ENCODE results near the gene FNIP2.
"Not testable (repeated sequence)": the region's sequence is repeated elsewhere in the genome, so short reads cannot be mapped to it uniquely, and the experiment has no call there.

The FNIP2 gene

GRCh38 chr4:158941895-158942294, 173.1 kb downstream of the FNIP2 start:
- 88 to 93% methylated on average over 2 of the region's 2 CpGs for WGBS, 2 experiments
- Histone ChIP-seq H3K36me3 (ENCODE audit: control insufficient read depth, insufficient read depth, low read length) (no peaks in the 10 kb centered on the region), H3K27me3 (ENCODE audit: control insufficient read depth, insufficient read depth, low read length, poor library complexity, severe bottlenecking) (no peaks in the 10 kb centered on the region), H3K4me1 (ENCODE audit: control insufficient read depth, insufficient read depth, low read length) (no peaks in the 10 kb centered on the region), H3K27ac (ENCODE audit: insufficient read depth, low read depth, low read length, poor library complexity, severe bottlenecking) (no peak overlapping the region), H3K9me3 (ENCODE audit: control insufficient read depth, low read length) (no peaks in the 10 kb centered on the region), H3K4me3 (ENCODE audit: insufficient read depth, low read depth, low read length) (no peak overlapping the region)

GRCh38 chr4:158945529-158946108, 176.8 kb downstream of the FNIP2 start:
- Histone ChIP-seq H3K36me3 (ENCODE audit: control insufficient read depth, insufficient read depth, low read length) (no peaks in the 10 kb centered on the region), H3K4me1 (ENCODE audit: control insufficient read depth, insufficient read depth, low read length) (no peaks in the 10 kb centered on the region), H3K27ac (ENCODE audit: insufficient read depth, low read depth, low read length, poor library complexity, severe bottlenecking) (no peak overlapping the region), H3K9me3 (ENCODE audit: control insufficient read depth, low read length) (no peaks in the 10 kb centered on the region), H3K4me3 (ENCODE audit: insufficient read depth, low read depth, low read length) (no peak overlapping the region), H3K27me3 (ENCODE audit: control insufficient read depth, insufficient read depth, low read length, poor library complexity, severe bottlenecking) (no peaks in the 10 kb centered on the region)
- 95 to 97% methylated on average over 5 of the region's 5 CpGs for WGBS, 2 experiments

DNA sequence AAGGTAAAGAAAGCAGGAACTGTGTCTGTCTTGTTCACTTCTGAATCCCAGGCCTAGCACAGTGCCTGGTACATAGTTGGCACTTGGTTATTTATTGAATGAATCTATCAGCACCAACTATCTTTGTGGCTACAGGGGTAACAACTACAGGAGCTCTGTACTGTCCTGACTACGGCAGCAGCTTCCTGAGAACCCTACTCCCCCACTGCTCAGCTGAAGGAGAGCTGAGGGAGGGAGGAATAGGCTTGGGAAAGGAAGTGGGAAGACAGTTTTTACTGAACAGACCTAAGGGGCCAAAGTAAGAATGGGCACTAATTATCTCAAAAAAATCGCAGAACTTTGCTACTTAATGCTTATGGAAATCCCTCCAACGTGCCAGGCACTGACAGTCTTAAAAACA, 178.0 kb downstream of the FNIP2 start:
- Histone ChIP-seq H3K27ac (ENCODE audit: insufficient read depth, low read depth, low read length, poor library complexity, severe bottlenecking) (no peak overlapping the region), H3K4me3 (ENCODE audit: insufficient read depth, low read depth, low read length) (no peak overlapping the region), H3K36me3 (ENCODE audit: control insufficient read depth, insufficient read depth, low read length) (no peaks in the 10 kb centered on the region), H3K9me3 (ENCODE audit: control insufficient read depth, low read length) (no peaks in the 10 kb centered on the region), H3K27me3 (ENCODE audit: control insufficient read depth, insufficient read depth, low read length, poor library complexity, severe bottlenecking) (no peaks in the 10 kb centered on the region), H3K4me1 (ENCODE audit: control insufficient read depth, insufficient read depth, low read length) (no peaks in the 10 kb centered on the region)
- 87 to 88% methylated on average over 2 to 3 of the region's 3 CpGs for WGBS, 2 experiments

DNA sequence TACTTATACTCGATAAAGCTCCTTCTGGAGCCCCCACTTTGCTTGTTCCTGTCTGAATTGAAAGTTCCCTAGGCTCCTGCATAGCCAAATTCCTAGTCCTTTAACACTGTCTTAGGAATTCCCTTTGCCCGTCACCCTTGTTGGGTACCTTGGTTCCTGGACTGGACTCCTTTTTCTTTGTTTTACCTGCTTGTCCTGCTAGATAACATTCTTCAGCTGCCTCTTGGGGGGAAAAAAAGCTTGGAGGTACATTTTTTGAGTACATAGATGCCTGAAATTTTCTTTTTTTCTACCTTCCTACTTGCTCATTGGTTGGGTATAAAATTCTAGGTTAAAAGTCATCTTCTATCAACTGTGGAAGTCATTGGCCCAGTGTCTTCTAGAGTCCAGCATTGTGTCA, 179.2 kb downstream of the FNIP2 start:
- Histone ChIP-seq H3K4me1 (ENCODE audit: control insufficient read depth, insufficient read depth, low read length) (no peaks in the 10 kb centered on the region), H3K27me3 (ENCODE audit: control insufficient read depth, insufficient read depth, low read length, poor library complexity, severe bottlenecking) (no peaks in the 10 kb centered on the region), H3K9me3 (ENCODE audit: control insufficient read depth, low read length) (peaks cover 2% of the 10 kb centered on the region), H3K27ac (ENCODE audit: insufficient read depth, low read depth, low read length, poor library complexity, severe bottlenecking) (no peak overlapping the region), H3K36me3 (ENCODE audit: control insufficient read depth, insufficient read depth, low read length) (peaks cover 4% of the 10 kb centered on the region), H3K4me3 (ENCODE audit: insufficient read depth, low read depth, low read length) (no peak overlapping the region)
- 86 to 93% methylated on average over 2 of the region's 2 CpGs for WGBS, 2 experiments

DNA sequence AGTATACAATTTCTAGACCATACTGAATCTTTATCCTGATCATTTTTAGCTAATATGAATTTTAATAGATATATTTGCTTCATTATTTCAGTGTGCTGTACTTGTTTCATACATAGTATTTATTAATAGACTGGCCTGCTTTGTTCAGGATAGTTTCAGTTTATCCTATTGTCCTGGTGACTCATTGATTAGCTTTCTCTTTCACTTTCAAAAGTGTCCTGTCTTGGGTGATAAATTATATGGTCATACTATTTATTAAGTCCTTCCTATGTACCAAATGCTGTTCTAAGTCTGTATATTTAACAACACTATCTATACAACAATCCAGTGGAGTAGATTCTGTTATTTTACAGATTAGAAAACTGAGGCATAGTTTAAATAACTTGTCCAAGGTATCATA, 180.3 kb downstream of the FNIP2 start:
- Histone ChIP-seq H3K9me3 (ENCODE audit: control insufficient read depth, low read length) (peaks cover 2% of the 10 kb centered on the region), H3K27me3 (ENCODE audit: control insufficient read depth, insufficient read depth, low read length, poor library complexity, severe bottlenecking) (no peaks in the 10 kb centered on the region), H3K27ac (ENCODE audit: insufficient read depth, low read depth, low read length, poor library complexity, severe bottlenecking) (no peak overlapping the region), H3K36me3 (ENCODE audit: control insufficient read depth, insufficient read depth, low read length) (peaks cover 4% of the 10 kb centered on the region), H3K4me3 (ENCODE audit: insufficient read depth, low read depth, low read length) (no peak overlapping the region), H3K4me1 (ENCODE audit: control insufficient read depth, insufficient read depth, low read length) (no peaks in the 10 kb centered on the region)

DNA sequence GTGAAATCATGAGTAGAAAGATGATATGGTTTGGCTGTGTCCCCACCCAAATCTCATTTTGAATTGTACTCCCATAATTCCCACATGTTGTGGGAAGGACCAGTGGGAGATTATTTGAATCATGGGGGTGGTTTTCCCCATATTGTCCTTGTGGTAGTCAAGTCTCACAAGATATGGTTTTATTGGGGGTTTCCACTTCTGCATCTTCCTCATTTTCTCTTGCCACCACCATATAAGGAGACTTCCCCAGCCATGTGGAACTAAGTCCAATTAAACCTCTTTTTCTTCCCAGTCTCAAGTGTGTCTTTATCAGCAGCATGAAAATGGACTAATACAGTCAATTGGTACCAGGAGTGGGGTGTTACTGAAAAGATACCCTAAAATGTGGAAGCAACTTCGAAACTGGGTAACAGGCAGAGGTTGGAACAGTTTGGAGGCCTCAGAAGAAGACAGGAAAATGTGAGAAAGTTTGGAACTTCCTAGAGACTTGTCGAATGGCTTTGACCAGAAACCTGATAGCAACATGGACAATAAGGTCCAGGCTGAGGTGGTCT, 183.5 kb downstream of the FNIP2 start:
- not testable (repeated sequence) for H3K36me3 ChIP-seq (ENCODE audit: control insufficient read depth, insufficient read depth, low read length); H3K27me3 ChIP-seq (ENCODE audit: control insufficient read depth, insufficient read depth, low read length, poor library complexity, severe bottlenecking); H3K27ac ChIP-seq (ENCODE audit: insufficient read depth, low read depth, low read length, poor library complexity, severe bottlenecking); H3K9me3 ChIP-seq (ENCODE audit: control insufficient read depth, low read length); H3K4me3 ChIP-seq (ENCODE audit: insufficient read depth, low read depth, low read length); H3K4me1 ChIP-seq (ENCODE audit: control insufficient read depth, insufficient read depth, low read length)
- 91 to 93% methylated on average over 2 of the region's 2 CpGs for WGBS, 2 experiments

- H3K4me3 ChIP-seq (ENCODE audit: insufficient read depth, low read depth, low read length); H3K36me3 ChIP-seq (ENCODE audit: control insufficient read depth, insufficient read depth, low read length); H3K9me3 ChIP-seq (ENCODE audit: control insufficient read depth, low read length); H3K27ac ChIP-seq (ENCODE audit: insufficient read depth, low read depth, low read length, poor library complexity, severe bottlenecking); H3K4me1 ChIP-seq (ENCODE audit: control insufficient read depth, insufficient read depth, low read length); H3K27me3 ChIP-seq (ENCODE audit: control insufficient read depth, insufficient read depth, low read length, poor library complexity, severe bottlenecking): not testable (repeated sequence)
- WGBS, 2 experiments: 92 to 93% methylated on average over 9 of the region's 9 CpGs
Measured at GRCh38 chr4:158956345-158956744, 187.5 kb downstream of the FNIP2 start.

DNA sequence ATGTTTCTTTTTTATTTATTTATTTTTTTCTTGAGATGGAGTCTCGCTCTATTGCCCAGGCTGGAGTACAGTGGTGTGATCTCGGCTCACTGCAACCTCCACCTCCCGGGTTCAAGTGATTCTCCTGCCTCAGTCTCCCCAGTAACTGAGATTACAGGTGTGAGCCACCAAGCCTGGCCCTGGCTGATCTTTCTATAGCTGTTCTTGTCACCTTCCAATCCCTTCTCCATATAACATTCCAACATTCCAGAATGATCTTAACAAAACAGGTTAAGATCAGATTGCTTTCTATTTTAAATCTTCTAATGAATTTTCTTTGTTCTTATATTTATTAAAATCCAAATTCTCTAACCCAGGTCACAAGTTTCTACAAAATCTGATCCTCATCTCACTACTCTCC, 188.1 kb downstream of the FNIP2 start:
- H3K27ac ChIP-seq (ENCODE audit: insufficient read depth, low read depth, low read length, poor library complexity, severe bottlenecking); H3K4me1 ChIP-seq (ENCODE audit: control insufficient read depth, insufficient read depth, low read length); H3K4me3 ChIP-seq (ENCODE audit: insufficient read depth, low read depth, low read length); H3K9me3 ChIP-seq (ENCODE audit: control insufficient read depth, low read length); H3K36me3 ChIP-seq (ENCODE audit: control insufficient read depth, insufficient read depth, low read length); H3K27me3 ChIP-seq (ENCODE audit: control insufficient read depth, insufficient read depth, low read length, poor library complexity, severe bottlenecking): not testable (repeated sequence)
- 97 to 98% methylated on average over 3 of the region's 3 CpGs for WGBS, 2 experiments

Measured in ectodermal cell (in vitro differentiated cells).